ENCODE results near the gene MICU1. TPM values are rescaled to one million over a fixed set of nuclear protein-coding genes. Genes with fewer than 3 reads are reported as not detected.

The MICU1 gene
- total RNA-seq, 6 experiments from 2014 or later, result 54.7 to 62.7 (median 59.8) TPM

GRCh38 chr10:72424561-72424960 lies 201.3 kb downstream of the MICU1 start:
- Mint-ChIP-seq H3K4me3 (no peak overlapping the region), H3K27ac (no peak overlapping the region), H3K4me1 (ENCODE audit: low read depth) (no peaks in the 10 kb centered on the region), H3K27me3 (ENCODE audit: insufficient read depth) (no peaks in the 10 kb centered on the region), H3K36me3 (ENCODE audit: low read depth) (peaks cover 23% of the 10 kb centered on the region), H3K9me3 (no peaks in the 10 kb centered on the region)
- TF ChIP-seq CTCF (IDR thresholded peaks at IDR 0.05), result no peak
- DNase-seq, result no peak

GRCh38 chr10:72423426-72423825 lies 202.5 kb downstream of the MICU1 start:
- H3K36me3 Mint-ChIP-seq (ENCODE audit: low read depth), result peaks cover 23% of the 10 kb centered on the region
- H3K4me1 Mint-ChIP-seq (ENCODE audit: low read depth), result no peaks in the 10 kb centered on the region
- no peak overlapping the region for H3K4me3 Mint-ChIP-seq
- no peaks in the 10 kb centered on the region for H3K9me3 Mint-ChIP-seq
- no peak overlapping the region for H3K27ac Mint-ChIP-seq
- no peak for TF ChIP-seq CTCF (IDR thresholded peaks at IDR 0.05)
- DNase-seq, result no peak
- no peaks in the 10 kb centered on the region for H3K27me3 Mint-ChIP-seq (ENCODE audit: insufficient read depth)

- Mint-ChIP-seq H3K27ac (no peak overlapping the region), H3K9me3 (no peaks in the 10 kb centered on the region), H3K27me3 (ENCODE audit: insufficient read depth) (no peaks in the 10 kb centered on the region), H3K4me1 (ENCODE audit: low read depth) (no peaks in the 10 kb centered on the region), H3K4me3 (no peak overlapping the region), H3K36me3 (ENCODE audit: low read depth) (peaks cover 23% of the 10 kb centered on the region)
- DNase-seq, result no peak
- TF ChIP-seq CTCF (IDR thresholded peaks at IDR 0.05), result no peak
Observed at GRCh38 chr10:72421885-72422540, 203.9 kb downstream of the MICU1 start.

- peaks cover 23% of the 10 kb centered on the region for H3K36me3 Mint-ChIP-seq (ENCODE audit: low read depth)
Observed at GRCh38 chr10:72419241-72419640, 206.6 kb downstream of the MICU1 start.

GRCh38 chr10:72418679-72419078 lies 207.2 kb downstream of the MICU1 start:
- Mint-ChIP-seq H3K27me3 (ENCODE audit: insufficient read depth) (no peaks in the 10 kb centered on the region), H3K4me1 (ENCODE audit: low read depth) (no peaks in the 10 kb centered on the region), H3K4me3 (no peak overlapping the region), H3K36me3 (ENCODE audit: low read depth) (peaks cover 23% of the 10 kb centered on the region), H3K9me3 (no peaks in the 10 kb centered on the region), H3K27ac (no peak overlapping the region)
- no peak for DNase-seq
- TF ChIP-seq CTCF (IDR thresholded peaks at IDR 0.05), result no peak

More at GRCh38 chr10:72419241-72419640, 206.6 kb downstream of the MICU1 start:
- Mint-ChIP-seq H3K27ac (no peak overlapping the region), H3K9me3 (no peaks in the 10 kb centered on the region), H3K27me3 (ENCODE audit: insufficient read depth) (no peaks in the 10 kb centered on the region), H3K4me1 (ENCODE audit: low read depth) (no peaks in the 10 kb centered on the region), H3K4me3 (no peak overlapping the region)
- DNase-seq, result no peak
- TF ChIP-seq CTCF (IDR thresholded peaks at IDR 0.05), result no peak
